Measurements from ENCODE around the gene TTC9. TPM values are rescaled to one million over a fixed set of nuclear protein-coding genes. Genes with fewer than 3 reads are reported as not detected.
A peak's percentile ranks its signal among the peaks of the same experiment; 100 is the strongest.

Gene TTC9
- total and polyA plus RNA-seq, 11 donors: 0.57 to 3.1 (median 1.5) TPM

GRCh38 chr14:70622111-70622712, 19.5 kb upstream of the TTC9 start:
- intact Hi-C loops (cut with DNase I): loop anchor here (1.0 to 10.0 kb wide), 10 partner anchors 90 to 353 kb away; no protein-coding TSS in a partner anchor
- Histone ChIP-seq H3K9me3 (peaks cover 0 to 26% (median 12%) of the 10 kb centered on the region in 12 donors), H3K4me3 (no peak overlapping the region), H3K27me3 (no peaks in the 10 kb centered on the region), H3K4me1 (peaks cover 0 to 7% (median 0%) of the 10 kb centered on the region in 12 donors), H3K36me3 (no peaks in the 10 kb centered on the region), H3K27ac (no peak overlapping the region)
- ATAC-seq (peak in 3 of 4 donors; percentile 47 to 77 (median 56)), DNase-seq (no peak)
- TF ChIP-seq POLR2A (IDR thresholded peaks at IDR 0.05) (no peak), CTCF (IDR thresholded peaks at IDR 0.05) (peak; percentile 45 to 70 (median 62))
- 30 to 37% (median 32%) methylated on average over 3 of the region's 3 CpGs for WGBS, 4 donors

DNA sequence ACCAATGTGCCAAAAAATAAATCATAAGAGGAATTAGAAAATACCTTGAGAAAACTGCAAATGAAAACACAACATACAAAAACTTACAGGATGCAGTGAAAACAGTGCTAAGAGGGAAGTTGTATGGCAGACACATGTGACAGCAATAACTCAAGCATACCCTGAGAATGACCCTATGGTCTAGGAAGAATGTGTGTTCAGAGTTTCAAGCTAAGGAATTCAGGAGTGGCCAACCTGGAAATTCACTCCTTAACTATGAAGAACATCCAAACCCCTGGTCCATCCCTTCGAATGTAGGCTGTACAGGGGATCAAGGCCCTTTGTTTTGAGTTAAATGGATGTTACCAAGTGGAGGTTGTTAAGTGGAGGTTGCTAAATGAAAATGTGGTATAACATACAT, 16.7 kb upstream of the TTC9 start:
- intact Hi-C loops (cut with DNase I): loop anchor here in 8 of 10 donors (5.0 to 10.0 kb wide), 6 partner anchors 87 to 350 kb away; no protein-coding TSS in a partner anchor
- Histone ChIP-seq H3K36me3 (no peaks in the 10 kb centered on the region), H3K27me3 (no peaks in the 10 kb centered on the region), H3K27ac (no peak overlapping the region), H3K9me3 (peaks cover 0 to 36% (median 19%) of the 10 kb centered on the region in 12 donors), H3K4me3 (no peak overlapping the region), H3K4me1 (no peaks in the 10 kb centered on the region)
- DNase-seq: no peak
- no peak for ATAC-seq
- WGBS, 4 donors: 81 to 93% (median 86%) methylated on average over 1 of the region's 1 CpG
- TF ChIP-seq CTCF (IDR thresholded peaks at IDR 0.05) (no peak), POLR2A (IDR thresholded peaks at IDR 0.05) (no peak)

- TF ChIP-seq CTCF (IDR thresholded peaks at IDR 0.05) (no peak), POLR2A (IDR thresholded peaks at IDR 0.05) (no peak)
- ATAC-seq (no peak), DNase-seq (no peak)
- H3K4me1 ChIP-seq: no peaks in the 10 kb centered on the region
- H3K36me3 ChIP-seq: no peaks in the 10 kb centered on the region
- peaks cover 0 to 12% (median 7%) of the 10 kb centered on the region in 12 donors for H3K9me3 ChIP-seq
- no peak overlapping the region for H3K27ac ChIP-seq
- no peak overlapping the region for H3K4me3 ChIP-seq
- 66 to 82% (median 77%) methylated on average over 3 of the region's 3 CpGs for WGBS, 4 donors
- peaks cover 0 to 6% (median 0%) of the 10 kb centered on the region in 9 donors for H3K27me3 ChIP-seq
- intact Hi-C loops (cut with DNase I): no loop called here
These were observed 9.8 kb upstream of the TTC9 start for GRCh38 chr14:70631948-70632347.

GRCh38 chr14:70635971-70636595, 5.6 kb upstream of the TTC9 start:
- intact Hi-C loops (cut with DNase I): no loop called here
- peaks cover 0 to 31% (median 4%) of the 10 kb centered on the region in 9 donors for H3K27me3 ChIP-seq
- TF ChIP-seq CTCF (IDR thresholded peaks at IDR 0.05): no peak
- no peak for TF ChIP-seq POLR2A (IDR thresholded peaks at IDR 0.05)
- H3K4me1 ChIP-seq: peaks cover 0 to 6% (median 1%) of the 10 kb centered on the region in 12 donors
- DNase-seq (no peak), ATAC-seq (no peak)
- H3K9me3 ChIP-seq: no peaks in the 10 kb centered on the region
- H3K36me3 ChIP-seq: no peaks in the 10 kb centered on the region
- no peak overlapping the region for H3K27ac ChIP-seq
- 93 to 99% (median 97%) methylated on average over 6 of the region's 6 CpGs for WGBS, 4 donors
- H3K4me3 ChIP-seq: no peak overlapping the region
